Measurements from ENCODE around the gene SYNE2. TPM values are rescaled to one million over a fixed set of nuclear protein-coding genes. Genes with fewer than 3 reads are reported as not detected.

Gene SYNE2
- total RNA-seq, 2 experiments from 2014 or later: 25.2 to 30.9 TPM

DNA sequence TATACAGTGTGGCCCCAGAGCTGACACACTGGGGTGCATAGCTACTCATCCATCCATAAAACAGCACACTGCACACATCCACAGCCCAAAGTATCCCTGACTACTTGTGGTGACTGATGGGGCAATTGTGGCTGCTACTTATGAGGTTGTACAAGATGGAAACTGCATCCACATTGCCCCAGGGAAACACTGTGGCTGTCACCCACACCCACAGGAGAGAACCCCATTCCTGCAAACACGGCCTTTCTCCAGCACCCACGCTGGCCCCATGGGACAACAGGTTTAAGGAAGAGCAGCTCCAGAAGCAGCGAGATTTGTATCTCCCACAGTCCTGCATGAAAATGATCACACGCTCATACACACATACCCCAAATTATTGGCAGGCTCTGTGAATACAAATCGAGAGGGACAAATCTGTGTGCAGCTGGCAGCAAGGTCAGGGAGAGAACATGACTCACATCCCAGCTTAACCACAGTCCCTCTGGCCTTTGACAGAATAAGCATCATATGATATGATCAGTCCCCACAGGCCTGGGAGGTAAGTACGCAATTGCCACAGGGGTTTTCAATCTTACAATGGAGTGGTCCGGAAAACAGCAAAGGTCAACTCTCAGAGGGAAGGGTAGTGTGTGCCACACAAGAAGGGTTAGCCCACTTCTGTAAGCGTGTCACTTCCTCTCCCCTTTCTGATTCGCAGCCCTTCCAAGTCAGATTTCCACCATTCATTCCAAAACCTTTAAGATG lies 379.5 kb downstream of the SYNE2 start:
- no peak overlapping the region for H3K4me3 Mint-ChIP-seq
- H3K36me3 Mint-ChIP-seq: peaks cover 5% of the 10 kb centered on the region
- H3K27ac Mint-ChIP-seq: peak overlapping the region; percentile 80
- H3K4me1 Mint-ChIP-seq: peaks cover 18% of the 10 kb centered on the region
- DNase-seq: peak; percentile 37
- no peaks in the 10 kb centered on the region for H3K9me3 Mint-ChIP-seq
- H3K27me3 Mint-ChIP-seq: no peaks in the 10 kb centered on the region

- Mint-ChIP-seq H3K27me3 (no peaks in the 10 kb centered on the region), H3K36me3 (peaks cover 5% of the 10 kb centered on the region), H3K9me3 (no peaks in the 10 kb centered on the region), H3K27ac (peak overlapping the region; percentile 80), H3K4me1 (peaks cover 18% of the 10 kb centered on the region), H3K4me3 (no peak overlapping the region)
- no peak for DNase-seq
Observed at GRCh38 chr14:64232944-64233343, 380.1 kb downstream of the SYNE2 start.

DNA sequence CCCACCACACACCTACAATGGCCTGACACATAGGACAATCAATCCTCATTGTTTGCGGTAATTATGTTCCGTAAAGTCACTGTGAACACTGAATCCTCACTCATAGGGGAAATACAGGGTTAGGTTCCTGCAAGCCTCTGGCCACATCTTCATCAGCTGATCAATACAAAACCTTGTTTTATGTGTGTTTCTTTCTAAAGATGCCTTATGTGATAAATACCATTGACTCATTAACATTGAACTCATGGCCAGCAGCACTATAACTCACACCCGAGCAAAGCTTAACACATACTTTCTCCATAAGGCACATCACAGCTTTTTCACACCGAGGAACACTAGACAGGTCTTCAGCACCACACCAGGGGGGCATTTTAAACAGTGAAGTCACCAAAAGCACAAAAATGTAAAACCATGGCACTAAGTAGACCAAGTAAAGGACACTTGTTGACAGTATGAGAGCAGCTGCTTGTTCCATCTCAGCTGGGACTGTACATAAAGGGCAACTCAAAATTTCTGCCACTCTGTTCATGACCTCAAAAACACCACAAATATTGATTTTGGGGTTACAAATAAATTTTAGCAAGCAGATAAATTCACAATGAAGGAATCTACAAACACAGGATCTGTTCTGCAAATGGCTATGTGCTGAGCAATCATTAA lies 380.9 kb downstream of the SYNE2 start:
- no peak for DNase-seq
- H3K27me3 Mint-ChIP-seq: no peaks in the 10 kb centered on the region
- H3K27ac Mint-ChIP-seq: peak overlapping the region; percentile 21
- no peak overlapping the region for H3K4me3 Mint-ChIP-seq
- H3K4me1 Mint-ChIP-seq: peaks cover 18% of the 10 kb centered on the region
- H3K9me3 Mint-ChIP-seq: no peaks in the 10 kb centered on the region
- peaks cover 2% of the 10 kb centered on the region for H3K36me3 Mint-ChIP-seq

- H3K27ac Mint-ChIP-seq: no peak overlapping the region
- H3K4me3 Mint-ChIP-seq: no peak overlapping the region
- H3K36me3 Mint-ChIP-seq: peaks cover 2% of the 10 kb centered on the region
- H3K27me3 Mint-ChIP-seq: no peaks in the 10 kb centered on the region
- no peak for DNase-seq
- H3K4me1 Mint-ChIP-seq: peaks cover 20% of the 10 kb centered on the region
- H3K9me3 Mint-ChIP-seq: no peaks in the 10 kb centered on the region
Observed at GRCh38 chr14:64234877-64235651, 382.3 kb downstream of the SYNE2 start.

GRCh38 chr14:64235652-64236640 lies 383.1 kb downstream of the SYNE2 start:
- no peak for DNase-seq
- Mint-ChIP-seq H3K9me3 (no peaks in the 10 kb centered on the region), H3K36me3 (peaks cover 2% of the 10 kb centered on the region), H3K27me3 (no peaks in the 10 kb centered on the region), H3K4me3 (no peak overlapping the region), H3K27ac (peak overlapping the region; percentile 43), H3K4me1 (peaks cover 20% of the 10 kb centered on the region)

DNA sequence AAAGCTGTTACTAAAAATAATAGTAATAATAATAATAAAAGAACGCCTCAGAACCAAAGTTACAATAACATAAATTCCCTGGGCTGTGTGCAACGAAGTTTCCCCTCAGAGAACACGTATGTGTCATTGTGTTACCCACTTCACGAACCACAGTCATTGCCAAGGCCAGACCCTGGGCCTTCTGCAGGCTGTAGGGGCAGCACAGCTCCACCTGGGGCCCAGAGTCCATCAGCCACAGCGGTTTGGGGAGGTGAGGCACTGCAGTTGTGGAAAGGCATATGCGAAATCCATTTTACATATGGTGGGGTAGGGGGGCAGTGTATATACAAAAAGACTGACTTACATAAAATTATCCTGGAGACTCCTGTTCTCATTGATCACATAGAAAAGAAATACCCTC lies 385.2 kb downstream of the SYNE2 start:
- no peak overlapping the region for H3K4me3 Mint-ChIP-seq
- H3K27ac Mint-ChIP-seq: no peak overlapping the region
- H3K36me3 Mint-ChIP-seq: no peaks in the 10 kb centered on the region
- peaks cover 9% of the 10 kb centered on the region for H3K27me3 Mint-ChIP-seq
- no peaks in the 10 kb centered on the region for H3K9me3 Mint-ChIP-seq
- H3K4me1 Mint-ChIP-seq: peaks cover 8% of the 10 kb centered on the region
- DNase-seq: no peak

DNA sequence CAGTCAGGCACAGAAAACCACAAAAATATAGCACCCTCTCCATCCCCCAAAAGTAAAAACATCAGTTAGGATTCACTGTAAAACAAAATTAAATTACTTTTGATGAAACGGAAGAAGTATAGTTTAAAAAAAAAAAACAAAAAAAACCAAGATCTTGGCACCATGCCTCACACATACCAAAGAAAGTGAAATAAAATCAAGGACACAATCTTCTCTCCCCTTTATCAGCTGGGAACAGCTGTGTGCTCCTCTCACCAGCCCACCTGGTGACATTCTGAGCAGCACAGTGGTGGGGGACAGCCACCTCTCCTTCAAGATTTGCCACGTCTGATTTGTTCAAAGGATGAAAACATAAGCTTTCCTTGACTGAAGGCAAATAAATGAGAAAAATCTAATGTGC lies 385.8 kb downstream of the SYNE2 start:
- H3K4me1 Mint-ChIP-seq: peaks cover 6% of the 10 kb centered on the region
- H3K9me3 Mint-ChIP-seq: no peaks in the 10 kb centered on the region
- H3K27me3 Mint-ChIP-seq: peaks cover 12% of the 10 kb centered on the region
- DNase-seq: no peak
- H3K36me3 Mint-ChIP-seq: no peaks in the 10 kb centered on the region
- no peak overlapping the region for H3K27ac Mint-ChIP-seq
- no peak overlapping the region for H3K4me3 Mint-ChIP-seq

DNA sequence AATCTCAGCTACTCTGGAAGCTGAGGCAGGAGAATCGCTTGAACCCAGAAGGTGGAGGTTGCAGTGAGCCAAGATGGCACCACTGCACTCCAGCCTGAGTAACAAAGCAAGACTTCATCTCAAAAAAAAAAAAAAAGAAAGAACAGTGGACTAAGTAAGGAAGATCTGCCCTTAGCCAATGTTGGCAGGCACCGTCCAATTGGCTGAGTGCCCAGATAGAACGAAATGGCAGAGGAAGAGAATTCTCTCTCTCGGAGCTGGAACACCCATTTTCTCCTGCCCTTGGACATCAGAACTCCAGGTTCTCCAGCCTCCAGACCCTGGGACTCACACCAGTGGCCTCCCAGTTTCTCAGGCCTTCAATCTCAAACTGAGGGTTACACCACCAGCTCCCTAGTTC lies 391.5 kb downstream of the SYNE2 start:
- no peak overlapping the region for H3K27ac Mint-ChIP-seq

DNA sequence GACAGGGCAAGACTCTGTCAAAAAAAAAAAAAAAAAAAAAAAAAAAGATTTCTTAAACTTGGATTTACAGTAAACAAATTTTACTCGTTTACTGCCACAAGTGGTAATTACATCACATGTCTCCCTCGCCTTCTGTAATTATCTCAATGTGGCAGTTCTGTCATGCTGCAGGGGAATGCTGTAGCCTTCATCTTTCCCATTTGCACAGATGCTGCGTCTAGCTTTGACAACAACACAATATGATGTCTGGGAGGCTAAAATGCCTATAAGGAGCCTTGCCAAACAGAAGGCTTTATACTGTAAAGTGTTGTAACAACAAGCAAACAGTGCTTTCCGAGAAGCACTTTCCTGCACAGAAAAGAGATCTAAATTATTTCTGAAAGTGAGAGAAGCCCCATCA lies 392.7 kb downstream of the SYNE2 start:
- Mint-ChIP-seq H3K27me3 (peaks cover 14% of the 10 kb centered on the region), H3K4me1 (no peaks in the 10 kb centered on the region), H3K4me3 (no peak overlapping the region), H3K9me3 (no peaks in the 10 kb centered on the region), H3K36me3 (no peaks in the 10 kb centered on the region), H3K27ac (no peak overlapping the region)
- no peak for DNase-seq

More for the DNA sequence above, 391.5 kb downstream of the SYNE2 start:
- no peak for DNase-seq
- no peaks in the 10 kb centered on the region for H3K4me1 Mint-ChIP-seq
- no peaks in the 10 kb centered on the region for H3K9me3 Mint-ChIP-seq
- H3K36me3 Mint-ChIP-seq: no peaks in the 10 kb centered on the region
- H3K4me3 Mint-ChIP-seq: no peak overlapping the region
- H3K27me3 Mint-ChIP-seq: peaks cover 14% of the 10 kb centered on the region

- DNase-seq: no peak
- Mint-ChIP-seq H3K36me3 (no peaks in the 10 kb centered on the region), H3K27me3 (peaks cover 9% of the 10 kb centered on the region), H3K4me1 (no peaks in the 10 kb centered on the region), H3K9me3 (no peaks in the 10 kb centered on the region), H3K4me3 (no peak overlapping the region), H3K27ac (no peak overlapping the region)
Observed at GRCh38 chr14:64246688-64247087, 393.9 kb downstream of the SYNE2 start.

DNA sequence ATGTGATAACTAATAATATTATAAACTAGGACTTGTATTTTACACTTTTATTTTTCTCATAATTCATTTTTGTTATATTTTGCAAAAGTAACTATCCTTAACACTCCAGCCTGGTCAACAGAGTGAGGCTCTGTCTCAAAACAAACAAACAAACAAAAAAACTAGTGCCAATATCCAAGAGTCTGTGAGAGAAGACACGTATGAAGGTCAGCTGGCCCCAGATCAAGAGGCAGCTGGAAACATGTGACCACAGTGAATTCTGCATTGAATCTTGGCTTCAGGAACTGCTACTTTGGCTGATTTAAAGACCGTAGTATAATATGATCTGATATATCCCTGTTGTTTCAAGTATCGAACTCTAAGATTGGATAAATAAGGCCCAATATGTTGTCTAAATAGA lies 394.4 kb downstream of the SYNE2 start:
- Mint-ChIP-seq H3K9me3 (no peaks in the 10 kb centered on the region), H3K27ac (no peak overlapping the region), H3K36me3 (no peaks in the 10 kb centered on the region), H3K4me1 (no peaks in the 10 kb centered on the region), H3K27me3 (peaks cover 5% of the 10 kb centered on the region), H3K4me3 (no peak overlapping the region)
- DNase-seq: no peak

- Mint-ChIP-seq H3K27me3 (peaks cover 2% of the 10 kb centered on the region), H3K4me1 (no peaks in the 10 kb centered on the region), H3K4me3 (no peak overlapping the region)
Observed at GRCh38 chr14:64248689-64249088, 395.9 kb downstream of the SYNE2 start.

DNA sequence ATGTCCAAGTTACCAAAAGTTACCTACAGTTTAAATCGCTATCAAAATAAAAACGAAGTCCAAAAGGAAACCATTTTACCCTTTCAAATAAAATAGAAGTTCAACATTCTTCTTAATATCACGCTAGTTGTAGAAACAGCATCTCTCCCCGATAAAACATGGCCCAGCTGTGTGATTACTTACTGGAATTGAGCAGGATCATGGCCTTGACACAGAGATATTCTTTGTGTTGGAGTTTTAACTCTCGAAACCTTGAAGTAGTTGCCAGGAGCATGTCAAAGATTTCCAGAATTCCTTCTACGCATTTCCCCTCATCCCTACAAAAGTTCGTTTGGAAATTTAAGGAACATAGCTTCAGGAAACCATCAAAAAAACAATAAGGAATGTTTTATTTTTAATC lies 396.6 kb downstream of the SYNE2 start:
- H3K27ac Mint-ChIP-seq: no peak overlapping the region
- H3K36me3 Mint-ChIP-seq: no peaks in the 10 kb centered on the region
- no peak overlapping the region for H3K4me3 Mint-ChIP-seq
- H3K9me3 Mint-ChIP-seq: no peaks in the 10 kb centered on the region
- DNase-seq: no peak
- H3K27me3 Mint-ChIP-seq: no peaks in the 10 kb centered on the region
- no peaks in the 10 kb centered on the region for H3K4me1 Mint-ChIP-seq

More at GRCh38 chr14:64248689-64249088, 395.9 kb downstream of the SYNE2 start:
- no peak for DNase-seq
- no peak overlapping the region for H3K27ac Mint-ChIP-seq
- H3K36me3 Mint-ChIP-seq: no peaks in the 10 kb centered on the region
- H3K9me3 Mint-ChIP-seq: no peaks in the 10 kb centered on the region

- Mint-ChIP-seq H3K4me3 (no peak overlapping the region), H3K36me3 (no peaks in the 10 kb centered on the region), H3K27ac (no peak overlapping the region), H3K4me1 (no peaks in the 10 kb centered on the region), H3K9me3 (no peaks in the 10 kb centered on the region), H3K27me3 (no peaks in the 10 kb centered on the region)
- no peak for DNase-seq
Observed at GRCh38 chr14:64253672-64254071, 400.9 kb downstream of the SYNE2 start.
